GM21390 (cell line): ENCODE data around the gene POPDC2.

Source experiments
- ATAC-seq: cut with Tn5 transposase; IDR thresholded peaks from one replicate; pipeline ENCODE4 v1.9.1; 2021; ENCODE audit not compliant: unreplicated experiment

POPDC2 gene

GRCh38 chr3:119672776-119673175 is 12.4 kb upstream of the POPDC2 start:
- no peak for ATAC-seq

DNA sequence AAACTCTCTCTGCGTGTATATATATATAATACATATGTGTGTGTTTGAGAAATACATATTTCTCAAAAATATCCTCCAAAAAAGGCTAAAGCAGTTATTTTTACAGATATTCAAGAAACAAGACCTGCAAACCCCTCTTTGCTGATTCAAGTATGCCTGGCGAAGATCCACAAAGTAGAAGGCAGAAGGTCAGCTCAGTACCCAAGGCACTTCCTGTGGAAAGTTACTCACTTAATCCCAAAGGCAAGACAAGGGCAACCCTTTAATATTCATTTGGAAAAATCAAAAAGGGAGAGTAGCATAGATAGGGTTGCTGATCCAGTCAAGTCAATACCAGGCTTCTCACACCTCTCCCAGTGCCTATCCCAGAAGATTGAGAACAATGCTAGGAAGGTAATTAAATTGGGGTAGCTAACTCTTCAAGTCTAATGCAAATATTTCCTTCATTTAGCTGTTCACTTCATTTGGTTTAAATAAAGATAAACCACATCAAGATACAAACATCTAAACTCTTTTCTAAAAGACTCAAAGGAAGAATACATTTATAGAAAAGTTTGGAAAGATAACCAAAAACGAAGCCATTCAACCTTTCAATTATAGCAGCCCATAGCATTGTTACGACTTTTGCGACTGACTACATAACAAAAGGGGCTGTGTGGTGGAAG is 9.6 kb upstream of the POPDC2 start:
- ATAC-seq: no peak

- no peak for ATAC-seq
Observed at GRCh38 chr3:119665954-119666559, 5.7 kb upstream of the POPDC2 start.

GRCh38 chr3:119664850-119665379 is 4.5 kb upstream of the POPDC2 start:
- no peak for ATAC-seq

- no peak for ATAC-seq
Observed at GRCh38 chr3:119664370-119664769, 4.0 kb upstream of the POPDC2 start.

DNA sequence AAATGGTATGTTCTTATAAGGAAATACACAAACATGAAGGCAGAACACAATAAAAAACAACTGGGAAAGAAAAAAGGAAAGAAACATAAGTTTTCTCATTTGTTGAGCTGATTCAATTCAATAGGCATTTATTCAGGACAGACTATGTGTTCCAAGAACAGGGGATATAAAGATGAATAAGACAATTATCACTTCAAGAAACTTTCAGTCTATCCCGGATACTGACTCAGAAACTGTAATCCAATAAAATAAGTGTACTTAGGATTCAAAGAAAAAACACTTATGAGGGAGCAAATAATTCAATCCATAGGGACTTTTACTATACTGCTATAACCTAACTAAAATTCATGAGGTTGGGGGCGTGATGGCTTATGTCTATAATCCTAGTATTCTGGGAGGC is 3.5 kb upstream of the POPDC2 start:
- ATAC-seq: no peak

GRCh38 chr3:119662604-119663373 is 2.4 kb upstream of the POPDC2 start:
- ATAC-seq: no peak

DNA sequence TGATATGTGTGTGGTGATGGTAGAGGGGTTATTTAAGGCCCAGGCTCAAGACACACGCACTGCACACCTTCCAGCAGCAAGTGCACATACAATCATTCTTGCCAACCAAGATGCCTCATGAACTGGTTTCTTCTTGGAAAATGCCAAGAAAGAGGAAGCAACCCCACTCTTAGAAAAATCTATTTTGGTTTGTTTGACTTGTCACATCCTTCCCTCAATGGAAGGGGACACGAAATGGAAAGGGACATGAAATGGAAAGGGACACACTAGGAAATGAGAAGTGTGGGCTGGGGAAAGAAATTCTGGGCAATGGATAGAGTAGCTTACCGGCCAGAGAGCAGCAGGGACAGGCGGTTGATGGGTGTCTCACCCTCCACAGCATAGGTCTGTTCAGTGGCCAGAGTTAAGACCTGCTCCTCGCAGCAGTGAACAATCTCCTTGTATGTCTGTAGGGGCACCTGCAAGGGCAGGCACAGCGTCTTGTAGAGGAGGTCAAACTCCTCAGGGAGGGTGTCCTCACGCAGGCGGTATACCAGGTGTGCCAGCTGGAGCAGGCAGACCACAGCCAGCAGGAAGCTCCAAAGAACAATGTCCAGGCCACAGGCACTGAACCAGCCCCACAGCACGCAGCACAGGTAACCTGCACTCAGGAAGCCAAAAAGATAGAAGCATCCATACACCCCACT is 640 bp downstream of the POPDC2 start:
- no peak for ATAC-seq

DNA sequence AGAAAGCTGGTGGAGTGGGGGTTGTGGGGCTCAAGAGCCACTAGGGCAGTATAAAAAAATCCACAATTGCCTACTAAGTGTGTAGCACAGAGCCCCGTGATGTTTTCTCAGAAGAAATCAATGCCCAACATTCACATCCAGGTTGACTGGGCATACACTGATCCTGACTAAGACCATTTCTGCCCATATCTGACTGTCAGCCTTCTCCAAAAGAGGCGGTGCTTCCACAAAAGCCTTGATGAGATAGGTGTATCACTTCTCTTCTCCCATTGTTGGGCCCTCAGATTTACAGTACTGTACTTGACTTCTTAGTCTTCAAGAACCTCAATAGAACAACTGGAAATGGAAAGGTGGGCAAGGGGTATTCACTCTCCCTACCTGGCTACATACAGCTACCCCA is 1.4 kb downstream of the POPDC2 start:
- ATAC-seq: no peak

GRCh38 chr3:119657887-119658702 is 2.3 kb downstream of the POPDC2 start:
- peak; percentile 67 for ATAC-seq

- ATAC-seq: no peak
Observed at GRCh38 chr3:119653876-119654275, 6.5 kb downstream of the POPDC2 start.

GRCh38 chr3:119652306-119653033 is 7.9 kb downstream of the POPDC2 start:
- ATAC-seq: no peak

DNA sequence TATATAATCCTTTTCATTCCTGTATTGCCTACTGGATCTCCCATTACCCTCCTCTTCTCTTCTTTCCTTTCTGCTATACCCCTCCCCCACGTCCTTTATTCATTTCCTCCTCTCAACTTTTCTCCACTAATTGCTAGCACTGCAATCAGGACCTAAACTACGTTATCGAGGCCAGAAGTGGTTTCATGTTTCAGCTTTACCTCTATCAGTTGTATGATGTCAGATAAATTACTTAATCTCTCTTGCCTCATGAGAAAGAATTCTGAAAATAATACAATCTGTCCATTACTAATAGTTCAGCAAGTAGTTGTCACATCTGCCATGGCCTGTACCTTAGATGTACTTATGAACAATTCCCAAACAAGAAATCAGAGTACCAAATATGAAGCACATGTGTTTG is 10.6 kb downstream of the POPDC2 start:
- ATAC-seq: no peak

DNA sequence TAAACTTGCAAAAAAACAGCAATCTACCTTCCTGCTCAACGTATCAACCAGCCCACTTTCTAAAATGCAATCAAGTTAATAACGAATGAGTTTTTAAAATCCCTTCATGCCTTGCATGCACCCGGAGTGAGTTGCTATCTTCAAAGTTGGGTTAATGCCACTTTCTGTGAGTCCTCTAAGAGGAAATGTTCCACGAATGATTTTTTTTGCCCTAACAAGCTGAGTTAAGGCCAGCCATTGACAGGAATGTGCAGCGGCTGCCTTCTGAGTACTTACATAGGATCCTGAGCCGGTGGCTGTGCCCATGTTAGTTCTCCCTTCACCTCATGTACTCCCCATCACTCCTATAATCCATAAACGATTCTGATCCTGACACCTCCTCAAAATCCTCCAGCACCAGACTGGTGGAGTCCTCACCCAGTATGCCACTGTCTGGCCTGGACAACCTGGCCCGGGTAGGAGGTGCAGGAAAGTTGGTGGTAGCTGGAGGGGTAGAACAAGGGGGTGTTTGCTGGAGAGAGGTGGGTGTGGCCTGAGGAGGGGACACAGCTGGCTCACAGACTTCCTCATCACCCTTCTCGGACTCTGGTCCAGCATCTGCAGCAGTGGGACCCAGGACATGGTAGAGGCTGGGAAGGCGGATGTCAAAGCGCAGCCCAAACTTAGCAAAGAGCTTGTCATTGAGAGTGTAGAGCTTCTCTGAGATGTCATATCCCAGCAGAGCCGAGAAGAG is 12.4 kb downstream of the POPDC2 start:
- no peak for ATAC-seq

- no peak for ATAC-seq
Observed at GRCh38 chr3:119647171-119647570, 13.2 kb downstream of the POPDC2 start.

GRCh38 chr3:119645813-119646212 is 14.6 kb downstream of the POPDC2 start:
- no peak for ATAC-seq

GRCh38 chr3:119644481-119644880 is 15.9 kb downstream of the POPDC2 start:
- ATAC-seq: no peak

DNA sequence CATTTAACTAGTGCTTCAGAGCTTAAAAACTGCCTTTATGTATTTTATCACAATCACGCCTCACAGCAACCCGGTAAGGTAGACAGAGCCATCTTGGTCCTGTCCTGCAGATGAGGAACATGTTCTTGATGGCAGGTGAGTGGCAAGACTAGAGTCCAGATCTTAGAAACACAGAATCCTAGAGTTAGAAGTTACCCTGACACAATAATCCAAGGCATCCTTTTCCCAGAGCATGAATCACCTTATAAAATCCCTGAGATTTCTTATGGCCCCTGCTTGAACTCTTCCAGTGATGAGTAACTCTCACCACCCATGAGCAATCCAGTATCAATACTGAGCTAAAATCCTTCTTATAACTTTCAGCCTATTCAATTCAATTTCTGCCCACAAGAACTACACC is 16.9 kb downstream of the POPDC2 start:
- no peak for ATAC-seq

- ATAC-seq: no peak
Observed at GRCh38 chr3:119642746-119643473, 17.5 kb downstream of the POPDC2 start.
